AG08396 (cell line): ENCODE results near the gene PRKAG2.
"Not testable (repeated sequence)": the region's sequence is repeated elsewhere in the genome, so short reads cannot be mapped to it uniquely, and the experiment has no call there.

ENCODE experiments used
- DNase-seq: peaks from one replicate; pipeline ENCODE4 v3.0.0; 2012; ENCODE audit warnings: low spot score, mixed read lengths

The PRKAG2 gene

GRCh38 chr7:151876899-151877777, at the start of gene PRKAG2:
Gene PRKAG2, minus strand, starts transcription at chr7:151877115. Its CDS starts 495 bp downstream, at chr7:151876620.
- peak; percentile 65 for DNase-seq

- DNase-seq, result no peak
These were observed 49.4 kb upstream of the PRKAG2 start for GRCh38 chr7:151926336-151926712.

DNA sequence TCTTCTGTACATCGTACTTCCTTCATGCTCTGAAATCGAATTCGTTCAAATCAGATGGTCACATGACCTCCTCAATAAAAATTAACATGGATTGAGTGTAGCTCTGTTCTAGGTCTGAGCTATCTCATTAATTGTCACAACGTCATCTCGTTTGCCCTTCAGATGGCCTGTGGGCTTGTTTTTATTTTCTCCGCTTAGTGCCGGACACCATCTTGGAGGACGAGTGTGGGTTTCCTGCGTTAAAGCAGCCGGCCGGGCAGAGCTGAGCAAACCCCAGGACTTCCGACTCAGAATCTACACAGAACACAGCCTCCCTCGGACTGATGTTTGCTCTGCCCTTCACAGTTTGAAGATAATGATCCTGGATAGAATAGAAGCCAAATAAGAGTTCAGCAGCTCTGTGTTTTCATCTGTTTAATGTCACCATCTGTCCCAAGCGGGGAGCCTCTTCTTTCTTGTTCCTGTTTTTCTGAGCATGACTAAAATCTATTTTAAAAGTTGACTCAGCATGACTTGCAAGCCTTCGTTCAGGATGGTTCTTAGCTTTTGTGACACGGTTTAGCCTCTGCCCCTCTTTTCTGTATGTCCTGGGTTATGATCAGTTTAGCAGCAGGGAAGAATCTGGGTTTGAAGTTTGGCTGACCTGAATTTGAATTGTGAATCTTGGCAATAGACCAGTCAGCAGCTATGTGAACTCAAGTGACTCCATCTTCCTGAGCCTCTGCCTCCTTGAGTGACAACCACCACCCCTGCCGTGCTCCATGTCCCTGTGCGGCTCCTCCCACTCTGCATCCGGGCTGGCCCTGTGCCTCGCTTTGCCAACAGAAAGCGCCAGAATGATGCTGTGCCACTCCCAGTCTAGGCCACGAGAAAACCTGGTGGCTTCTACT, 48.8 kb upstream of the PRKAG2 start:
- no peak for DNase-seq

GRCh38 chr7:151924508-151924907, 47.6 kb upstream of the PRKAG2 start:
- no peak for DNase-seq

DNA sequence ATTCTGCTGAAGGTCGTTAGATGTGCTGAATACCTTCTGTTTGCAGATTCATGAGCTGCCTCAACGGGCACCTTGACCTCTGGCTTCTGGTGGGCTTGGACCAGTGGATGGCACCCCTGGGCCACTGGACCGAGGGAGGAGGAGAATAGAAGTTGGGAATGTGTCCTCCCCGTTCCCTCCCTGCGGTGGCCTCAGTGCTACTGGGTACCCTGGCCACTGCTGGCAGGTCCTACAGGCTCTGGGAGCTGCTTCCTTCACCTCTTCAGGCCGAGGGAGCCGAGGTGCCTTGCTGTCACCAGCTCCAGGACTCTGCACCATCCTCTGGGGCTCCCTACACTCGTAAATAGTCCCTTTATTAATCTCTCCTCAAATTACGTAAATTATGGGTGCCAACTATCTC, 47.1 kb upstream of the PRKAG2 start:
- DNase-seq, result no peak

- DNase-seq, result no peak
These were observed 46.4 kb upstream of the PRKAG2 start for GRCh38 chr7:151923097-151923876.

DNA sequence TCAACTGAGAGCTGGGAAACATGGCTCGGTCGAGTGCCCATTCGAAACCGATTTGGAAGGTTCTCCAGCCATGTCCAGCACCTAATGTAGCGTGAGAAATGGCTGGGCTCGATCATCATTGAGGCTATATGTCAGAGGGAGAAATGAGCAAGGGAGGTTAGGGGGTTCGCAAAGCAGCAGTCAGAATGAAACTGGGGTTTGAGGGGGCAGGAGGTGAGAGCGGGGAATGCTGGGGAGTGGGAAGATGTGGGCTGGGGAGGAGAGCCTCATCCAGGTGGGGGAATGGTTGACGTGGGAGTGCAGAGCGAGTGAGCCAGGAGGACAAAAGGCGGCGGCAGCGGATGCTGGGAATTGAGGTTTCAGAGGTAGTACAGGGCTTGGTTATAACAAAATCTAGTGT, 44.5 kb upstream of the PRKAG2 start:
- no peak for DNase-seq

GRCh38 chr7:151920488-151920887, 43.6 kb upstream of the PRKAG2 start:
- no peak for DNase-seq

DNA sequence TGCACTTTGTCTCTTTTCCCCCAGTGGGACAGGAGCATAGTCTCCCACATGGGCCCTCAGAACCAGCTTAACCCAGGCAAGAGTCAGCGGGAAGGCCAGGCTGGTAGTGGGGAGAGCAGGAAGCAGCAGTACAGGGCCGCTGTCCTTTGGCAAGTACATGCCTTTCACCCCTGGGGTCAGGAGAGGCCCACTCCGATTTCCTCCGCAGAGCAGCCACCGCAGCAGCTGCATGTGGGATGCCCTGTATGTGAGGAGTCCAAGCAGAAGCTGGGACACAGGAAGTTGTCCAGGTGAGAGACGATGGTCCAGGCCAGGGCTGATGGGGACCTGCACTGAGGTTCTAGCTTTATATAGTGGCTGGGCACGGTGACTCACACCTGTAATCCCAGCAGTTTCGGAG, 42.7 kb upstream of the PRKAG2 start:
- no peak for DNase-seq

GRCh38 chr7:151918510-151918843, 41.6 kb upstream of the PRKAG2 start:
- no peak for DNase-seq

GRCh38 chr7:151917791-151918509, 41.0 kb upstream of the PRKAG2 start:
- no peak for DNase-seq

GRCh38 chr7:151914051-151914450, 37.1 kb upstream of the PRKAG2 start:
- DNase-seq, result no peak

DNA sequence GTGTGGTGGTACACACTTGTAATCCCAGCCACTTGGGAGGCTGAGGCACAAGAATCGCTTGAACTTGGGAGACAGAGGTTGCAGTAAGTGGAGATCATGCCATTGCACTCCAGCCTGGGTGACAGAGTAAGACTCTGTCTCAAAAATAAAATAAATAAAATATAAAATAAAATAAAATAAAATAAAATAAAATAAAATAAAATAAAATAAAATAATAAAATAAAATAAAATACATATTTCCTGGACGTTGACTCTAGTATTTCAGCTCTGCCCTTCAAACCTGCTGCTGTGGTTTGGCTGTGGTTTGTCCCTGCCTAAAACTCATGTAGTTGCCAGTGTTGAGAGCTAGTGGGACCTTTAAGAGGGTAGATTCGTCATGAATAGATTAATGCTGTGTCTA, 33.7 kb upstream of the PRKAG2 start:
- not testable (repeated sequence) for DNase-seq

GRCh38 chr7:151907115-151907514, 30.2 kb upstream of the PRKAG2 start:
- DNase-seq, result not testable (repeated sequence)

DNA sequence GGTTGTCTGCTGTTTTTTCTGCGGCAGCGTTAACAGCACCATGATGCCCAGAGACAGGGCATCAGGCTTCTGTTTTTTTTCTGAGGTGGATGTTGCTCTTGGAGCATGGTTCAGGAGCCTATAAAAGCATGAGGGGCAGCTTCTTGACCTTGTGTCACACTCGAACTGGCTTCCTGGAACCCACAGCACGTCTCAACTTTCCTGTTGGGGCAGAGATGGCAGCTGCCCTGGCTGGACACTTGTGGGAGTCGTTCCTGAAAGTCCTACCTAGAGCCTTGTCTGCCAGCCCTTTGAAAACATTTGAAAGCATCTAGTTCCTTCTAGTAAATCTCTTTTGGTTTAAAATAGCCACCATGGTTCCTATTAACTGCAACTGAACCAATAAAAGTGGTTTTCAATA, 28.9 kb upstream of the PRKAG2 start:
- DNase-seq, result no peak

DNA sequence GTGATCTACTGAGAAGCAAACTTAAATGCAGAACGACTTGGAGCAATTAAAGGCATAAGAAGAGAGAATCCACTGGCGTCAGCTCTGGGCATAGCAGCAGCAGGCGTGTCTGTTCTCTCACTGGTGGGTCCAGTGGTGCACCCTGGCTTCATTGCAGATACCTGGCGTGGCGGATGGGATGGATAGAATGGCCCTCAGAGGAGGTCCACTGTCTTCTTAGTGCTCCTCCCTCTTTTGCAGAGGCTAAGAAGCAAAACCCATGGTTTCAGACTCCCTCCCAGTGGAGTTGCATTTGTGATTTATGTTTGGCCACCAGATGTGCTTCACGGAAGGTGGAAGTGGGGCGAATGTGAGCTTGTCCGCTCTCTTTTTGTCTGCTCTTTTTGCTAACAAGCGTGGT, 28.4 kb upstream of the PRKAG2 start:
- no peak for DNase-seq

- DNase-seq, result no peak
These were observed 27.4 kb upstream of the PRKAG2 start for GRCh38 chr7:151904270-151904669.

DNA sequence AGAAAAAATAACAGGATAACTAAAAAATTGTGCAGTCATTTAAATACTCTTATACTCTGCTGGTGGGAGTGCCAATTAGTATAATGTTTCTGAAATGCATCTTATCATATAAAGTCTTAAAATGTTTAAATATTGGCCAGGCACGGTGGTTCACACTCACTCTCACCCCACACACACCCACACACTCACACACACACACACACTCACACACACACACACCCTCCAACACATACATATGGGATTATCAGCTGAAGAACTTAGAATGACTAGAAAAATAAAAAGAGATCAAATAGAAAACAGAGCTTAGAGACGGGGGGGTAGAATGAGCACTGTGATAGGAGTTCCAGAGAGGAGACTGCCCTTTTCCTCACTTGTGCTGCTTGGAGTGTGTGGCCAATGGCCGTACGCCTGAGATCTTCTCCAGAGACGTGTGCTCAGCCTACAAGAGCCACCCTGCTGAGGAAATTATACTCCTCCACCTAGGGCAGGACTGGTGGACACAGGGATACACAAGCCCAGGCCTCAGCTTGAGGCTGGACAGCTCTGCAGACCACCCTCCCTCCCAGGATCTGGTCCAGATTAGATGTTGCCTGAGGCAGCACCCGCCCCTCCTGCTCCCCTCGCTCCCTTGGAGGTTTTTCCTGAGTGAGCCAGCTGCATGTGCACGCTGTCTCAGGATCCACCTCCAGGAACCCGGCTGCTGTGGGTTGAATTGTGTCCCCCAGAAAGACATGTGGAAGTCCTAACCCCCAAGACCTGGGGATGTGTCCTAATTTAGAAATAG, 26.5 kb upstream of the PRKAG2 start:
- no peak for DNase-seq

GRCh38 chr7:151902311-151902710, 25.4 kb upstream of the PRKAG2 start:
- no peak for DNase-seq

- DNase-seq, result no peak
These were observed 24.9 kb upstream of the PRKAG2 start for GRCh38 chr7:151901828-151902227.
